Nephron (organoid): ENCODE results near the gene KLHDC7B.

Experiments
- H3K27ac Mint-ChIP-seq, 3 experiments: 2 replicates each; pipeline ENCODE4 v1.8.0; 2020; ENCODE audit warnings: mixed read lengths in 3 of 3, mild to moderate bottlenecking in 2 of 3, moderate library complexity in 1 of 3
- H3K27me3 Mint-ChIP-seq: 2 replicates; pipeline ENCODE4 v1.8.0; 2021; ENCODE audit warnings: low read depth, mild to moderate bottlenecking, moderate library complexity, mixed read lengths
- H3K36me3 Mint-ChIP-seq: 2 replicates; pipeline ENCODE4 v1.8.0; 2020; ENCODE audit warnings: low read depth, mixed read lengths
- H3K4me1 Mint-ChIP-seq: 2 replicates; pipeline ENCODE4 v1.8.0; 2020; ENCODE audit warnings: mixed read lengths
- H3K4me3 Mint-ChIP-seq, 3 experiments: 2 replicates each; pipeline ENCODE4 v1.8.0; 2020; ENCODE audit warnings: mild to moderate bottlenecking in 3 of 3, mixed read lengths in 3 of 3, moderate library complexity in 2 of 3
- H3K9me3 Mint-ChIP-seq: 2 replicates; pipeline ENCODE4 v1.8.0; 2020; ENCODE audit warnings: mixed read lengths
- TF ChIP-seq, protein P1 (sequence below), 3 experiments: fragments of 200-600 bp; sonication (generic); IDR thresholded peaks; one replicate each; pipeline ENCODE4 v1.5.0; 2021; ENCODE audit warnings: antibody characterized with exemption in 3 of 3; ENCODE audit not compliant: unreplicated experiment in 3 of 3

KLHDC7B gene

DNA sequence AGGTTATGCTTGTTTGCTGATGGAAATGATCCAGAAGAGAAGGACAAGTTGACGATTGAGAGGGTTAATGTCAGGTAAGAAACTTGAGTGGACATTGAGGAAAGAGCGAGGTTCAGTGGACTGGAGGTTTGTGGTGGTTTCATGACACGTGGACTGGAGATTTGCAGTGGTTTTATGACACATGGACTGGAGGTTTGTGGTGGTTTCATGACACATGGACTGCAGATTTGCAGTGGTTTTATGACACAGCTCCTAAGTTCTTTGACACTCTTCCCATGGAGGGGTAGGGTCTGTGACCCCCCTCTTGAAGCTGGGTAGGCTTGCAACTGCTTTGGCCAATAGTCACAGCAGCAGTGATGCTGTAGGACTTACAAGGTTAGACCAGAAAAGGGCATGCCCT is 49.5 kb downstream of the KLHDC7B start:
- Mint-ChIP-seq H3K4me1 (no peaks in the 10 kb centered on the region), H3K4me3 (no peak overlapping the region), H3K9me3 (no peaks in the 10 kb centered on the region), H3K27me3 (peaks cover 11% of the 10 kb centered on the region), H3K27ac (no peak overlapping the region), H3K36me3 (peaks cover 13% of the 10 kb centered on the region)
- TF ChIP-seq, protein P1, sequence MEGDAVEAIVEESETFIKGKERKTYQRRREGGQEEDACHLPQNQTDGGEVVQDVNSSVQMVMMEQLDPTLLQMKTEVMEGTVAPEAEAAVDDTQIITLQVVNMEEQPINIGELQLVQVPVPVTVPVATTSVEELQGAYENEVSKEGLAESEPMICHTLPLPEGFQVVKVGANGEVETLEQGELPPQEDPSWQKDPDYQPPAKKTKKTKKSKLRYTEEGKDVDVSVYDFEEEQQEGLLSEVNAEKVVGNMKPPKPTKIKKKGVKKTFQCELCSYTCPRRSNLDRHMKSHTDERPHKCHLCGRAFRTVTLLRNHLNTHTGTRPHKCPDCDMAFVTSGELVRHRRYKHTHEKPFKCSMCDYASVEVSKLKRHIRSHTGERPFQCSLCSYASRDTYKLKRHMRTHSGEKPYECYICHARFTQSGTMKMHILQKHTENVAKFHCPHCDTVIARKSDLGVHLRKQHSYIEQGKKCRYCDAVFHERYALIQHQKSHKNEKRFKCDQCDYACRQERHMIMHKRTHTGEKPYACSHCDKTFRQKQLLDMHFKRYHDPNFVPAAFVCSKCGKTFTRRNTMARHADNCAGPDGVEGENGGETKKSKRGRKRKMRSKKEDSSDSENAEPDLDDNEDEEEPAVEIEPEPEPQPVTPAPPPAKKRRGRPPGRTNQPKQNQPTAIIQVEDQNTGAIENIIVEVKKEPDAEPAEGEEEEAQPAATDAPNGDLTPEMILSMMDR (IDR thresholded peaks at IDR 0.05; ENCODE audit: unreplicated experiment in 3 of 3), result no peak

DNA sequence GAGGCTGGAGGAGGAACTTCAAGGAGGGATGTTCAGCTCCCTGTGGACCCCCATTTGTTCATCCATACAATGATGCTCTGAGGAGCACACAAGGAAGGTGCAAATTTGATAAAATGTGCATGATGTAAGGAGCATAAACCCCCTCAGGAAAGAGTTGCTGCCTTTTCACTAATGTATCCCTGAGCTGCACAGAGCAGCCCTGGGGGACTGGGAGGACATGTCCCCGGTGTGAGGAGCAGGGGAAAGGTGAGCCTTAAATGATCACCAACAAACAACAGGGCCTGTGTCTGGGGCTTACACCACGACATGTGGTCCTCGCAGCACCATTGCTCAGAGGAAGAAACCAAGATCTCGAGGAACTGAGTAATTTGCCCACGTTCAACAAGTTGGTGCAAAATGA is 51.4 kb downstream of the KLHDC7B start:
- TF ChIP-seq, protein P1 (IDR thresholded peaks at IDR 0.05; ENCODE audit: unreplicated experiment in 3 of 3), result no peak
- Mint-ChIP-seq H3K36me3 (peaks cover 13% of the 10 kb centered on the region), H3K4me3 (peak overlapping the region; percentile 15 to 46 (median 40)), H3K27ac (no peak overlapping the region), H3K27me3 (peaks cover 18% of the 10 kb centered on the region), H3K4me1 (peaks cover 6% of the 10 kb centered on the region), H3K9me3 (no peaks in the 10 kb centered on the region)

DNA sequence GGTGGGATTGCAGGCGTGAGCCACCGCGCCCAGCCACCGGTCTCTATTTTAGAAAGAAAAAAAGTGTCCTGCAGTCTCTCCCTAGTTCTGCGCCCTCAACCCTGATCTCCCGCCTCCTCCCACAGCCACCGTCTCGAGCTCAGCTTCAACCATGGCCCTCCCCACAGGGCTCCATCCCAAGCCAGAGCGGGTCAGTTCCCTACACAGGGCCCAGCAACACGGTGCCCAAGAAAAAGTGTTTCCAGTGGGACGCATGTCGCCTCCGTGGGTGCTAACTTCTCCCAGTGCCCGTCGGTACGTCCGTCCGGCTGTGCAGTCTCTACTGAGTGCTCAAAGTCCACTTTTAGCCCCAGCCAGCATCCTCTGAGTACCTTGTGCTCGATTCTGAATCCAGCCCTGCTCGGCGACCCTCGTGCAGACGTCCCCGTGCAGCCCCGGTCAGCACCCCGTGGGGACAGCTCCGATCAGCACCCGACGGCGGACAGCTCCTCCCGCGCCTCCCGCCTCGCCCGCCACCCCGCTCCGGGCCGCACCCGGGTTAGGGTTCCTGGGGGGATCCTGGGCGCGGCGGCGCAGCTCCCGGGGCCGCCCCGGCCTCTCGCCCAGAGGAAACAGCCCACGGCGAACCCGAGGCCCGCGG is 54.2 kb downstream of the KLHDC7B start:
- no peak overlapping the region for H3K27ac Mint-ChIP-seq
- H3K4me3 Mint-ChIP-seq, result peak overlapping the region; percentile 56 to 73 (median 71)
- TF ChIP-seq, protein P1 (IDR thresholded peaks at IDR 0.05; ENCODE audit: unreplicated experiment in 3 of 3), result no peak
- peaks cover 10% of the 10 kb centered on the region for H3K36me3 Mint-ChIP-seq
- peaks cover 14% of the 10 kb centered on the region for H3K4me1 Mint-ChIP-seq
- H3K27me3 Mint-ChIP-seq, result peaks cover 28% of the 10 kb centered on the region
- no peaks in the 10 kb centered on the region for H3K9me3 Mint-ChIP-seq

DNA sequence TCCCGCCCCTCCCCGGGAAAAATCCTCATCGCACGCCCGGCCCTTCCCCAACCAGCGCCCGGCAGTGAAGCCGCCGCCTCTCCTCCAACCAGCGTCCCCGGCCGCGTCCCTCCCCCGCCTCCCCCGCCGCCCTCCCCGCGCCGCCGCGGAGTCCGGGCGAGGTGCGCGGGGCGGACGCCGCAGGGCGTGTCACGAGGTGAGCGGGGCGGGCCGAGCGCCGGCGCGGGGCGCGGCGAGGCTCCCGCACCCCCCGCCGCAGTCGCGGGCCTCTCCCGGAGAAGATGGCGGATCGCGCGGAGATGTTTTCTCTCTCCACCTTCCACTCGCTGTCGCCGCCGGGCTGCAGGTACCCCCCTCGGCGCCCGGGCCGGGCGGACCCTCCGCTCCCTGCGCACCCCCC is 54.8 kb downstream of the KLHDC7B start, which contains the start of gene MAPK8IP2:
Gene MAPK8IP2, plus strand, starts transcription at position 256 of the 400 bp plus-strand sequence. Its CDS starts 26 bp downstream, at position 282.
- H3K36me3 Mint-ChIP-seq, result peaks cover 10% of the 10 kb centered on the region
- H3K27ac Mint-ChIP-seq, result no peak within 1 kb of the TSS
- H3K4me1 Mint-ChIP-seq, result peaks cover 14% of the 10 kb centered on the region
- H3K4me3 Mint-ChIP-seq, result peak within 1 kb of the TSS; percentile 67 to 88 (median 76)
- peaks cover 28% of the 10 kb centered on the region for H3K27me3 Mint-ChIP-seq
- TF ChIP-seq, protein P1 (IDR thresholded peaks at IDR 0.05; ENCODE audit: unreplicated experiment in 3 of 3), result no peak
- H3K9me3 Mint-ChIP-seq, result no peaks in the 10 kb centered on the region
